HL-60 (cell line): ENCODE data around the gene UGT2B15.
"Not testable (repeated sequence)": the region's sequence is repeated elsewhere in the genome, so short reads cannot be mapped to it uniquely, and the experiment has no call there.

ENCODE experiments used
- DNase-seq, 2 experiments: peaks; one replicate each; pipeline ENCODE4 v3.0.0-alpha.2; 2010 to 2020; ENCODE audit warnings: low read depth in 1 of 2, low spot score in 1 of 2
- H3K27ac ChIP-seq: fragments of 250-450 bp; sonication (Bioruptor Pico); replicated peaks from 2 replicates; pipeline ENCODE4 v1.5.1; 2020; ENCODE audit warnings: mild to moderate bottlenecking, moderate library complexity
- H3K27me3 ChIP-seq: fragments of 250-450 bp; sonication (Bioruptor Pico); 2 replicates; pipeline ENCODE4 v1.5.1; 2021; ENCODE audit warnings: mild to moderate bottlenecking, moderate library complexity; ENCODE audit not compliant: insufficient read depth, poor library complexity, severe bottlenecking
- H3K4me3 ChIP-seq: replicated peaks from 2 replicates; pipeline ENCODE4 v1.5.1; 2011; ENCODE audit warnings: mild to moderate bottlenecking, control low read depth, low read length; ENCODE audit not compliant: insufficient read depth
- GABPA ChIP-seq: IDR thresholded peaks from 2 replicates; pipeline ENCODE4 v1.6.1; 2012; ENCODE audit warnings: low read depth
- POLR2AphosphoS5 ChIP-seq: IDR thresholded peaks from 2 replicates; pipeline ENCODE4 v1.6.1; 2012; ENCODE audit warnings: low read depth
- SPI1 ChIP-seq: IDR thresholded peaks from 2 replicates; pipeline ENCODE4 v1.6.1; 2012; ENCODE audit warnings: low read depth, mild to moderate bottlenecking, borderline replicate concordance
- long read RNA-seq: library from polyadenylated mRNA; unstranded; transcript quantifications from one replicate; pipeline ENCODE4 v2.0.0, GENCODE V29; 2020
- TF ChIP-seq, protein P1 (sequence below): IDR thresholded peaks from one replicate; pipeline ENCODE4 v1.5.1; 2011; ENCODE audit warnings: low read length, control low read depth, inconsistent platforms; ENCODE audit not compliant: insufficient read depth
- TF ChIP-seq, protein P2 (sequence below): IDR thresholded peaks from 2 replicates; pipeline ENCODE4 v1.6.1; 2012; ENCODE audit warnings: low read depth; ENCODE audit not compliant: insufficient replicate concordance

Gene UGT2B15
- long read RNA-seq, result 0 reads

DNA sequence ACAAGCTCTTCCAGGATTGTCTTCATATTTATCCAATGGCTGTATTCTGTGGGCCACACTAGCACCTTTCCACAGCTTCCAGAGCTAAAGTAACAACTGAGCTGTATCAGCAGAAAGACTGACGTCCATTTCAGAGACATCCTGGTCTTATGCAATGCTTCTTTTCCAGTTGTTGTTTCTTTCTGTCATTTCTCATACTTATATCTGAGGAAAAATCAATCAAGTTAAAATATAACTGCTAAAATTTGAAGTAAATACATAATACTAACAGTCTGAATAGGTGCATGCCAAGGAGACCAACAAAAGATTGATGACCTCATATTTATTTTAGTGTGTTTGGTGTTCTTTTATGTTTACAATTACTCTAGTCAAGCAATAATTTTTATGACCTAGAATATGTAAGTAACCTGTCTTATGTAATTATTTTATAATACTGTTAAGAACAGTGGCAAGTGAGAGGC lies at the start of gene UGT2B15:
TSS of gene UGT2B15 (minus strand) at position 174 of the 461 bp plus-strand sequence. CDS start at position 140, 34 bp downstream.
- H3K4me3 ChIP-seq, H3K27me3 ChIP-seq, DNase-seq, H3K27ac ChIP-seq: not testable (repeated sequence)

DNA sequence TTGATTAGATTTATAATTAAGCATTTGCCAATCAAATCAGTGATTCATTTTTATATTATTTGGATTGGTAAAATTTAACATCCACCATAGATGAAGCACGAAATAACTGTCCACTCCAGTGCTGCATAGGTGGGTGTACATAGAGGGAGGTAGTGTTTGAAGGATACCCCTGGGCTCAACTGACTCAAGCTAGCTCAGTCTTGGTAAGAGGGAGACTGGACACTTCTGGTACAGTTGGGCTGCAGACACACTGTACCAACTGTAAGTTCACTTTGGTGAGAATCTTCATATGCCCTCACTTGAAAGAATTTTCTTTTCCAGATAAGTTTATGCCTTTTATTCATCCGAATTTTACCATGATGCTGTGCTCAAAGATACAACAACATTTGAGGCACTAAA lies 48.6 kb upstream of the UGT2B15 start:
- TF ChIP-seq SPI1, result no peak
- no peak overlapping the region for H3K4me3 ChIP-seq
- no peak overlapping the region for H3K27ac ChIP-seq

DNA sequence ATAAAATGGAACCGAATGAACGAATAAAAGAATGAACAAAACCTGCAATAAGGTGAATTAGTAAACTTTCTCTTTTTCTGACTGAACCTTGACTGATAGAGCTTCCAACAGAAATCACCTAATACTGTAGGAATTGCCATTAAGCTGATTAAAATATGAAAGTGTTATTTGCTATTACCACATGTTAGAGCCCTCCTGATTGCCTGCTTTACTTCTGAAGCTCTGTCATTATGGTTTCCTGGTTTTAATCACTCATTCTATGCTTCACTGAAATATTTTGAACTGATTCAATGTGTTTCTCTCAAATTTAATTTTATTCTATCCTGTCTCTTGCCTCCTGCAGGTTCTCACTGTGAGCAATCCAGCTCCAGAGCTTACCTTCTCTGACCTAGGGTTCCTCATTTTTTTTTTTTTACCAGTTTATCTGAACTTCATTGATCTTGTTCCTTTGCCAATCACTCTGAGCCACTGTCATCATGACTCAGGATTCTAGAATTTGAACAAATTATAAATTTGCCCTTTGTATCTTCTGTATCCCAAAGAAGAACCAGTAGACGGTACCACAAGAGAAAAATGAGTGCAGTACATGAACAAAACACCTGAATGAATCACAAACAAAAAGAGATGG lies 48.1 kb upstream of the UGT2B15 start:
- Histone ChIP-seq H3K27me3 (no peaks in the 10 kb centered on the region), H3K27ac (no peak overlapping the region), H3K4me3 (no peak overlapping the region)
- TF ChIP-seq SPI1, result no peak
- no peak for TF ChIP-seq POLR2AphosphoS5
- TF ChIP-seq, protein P1, sequence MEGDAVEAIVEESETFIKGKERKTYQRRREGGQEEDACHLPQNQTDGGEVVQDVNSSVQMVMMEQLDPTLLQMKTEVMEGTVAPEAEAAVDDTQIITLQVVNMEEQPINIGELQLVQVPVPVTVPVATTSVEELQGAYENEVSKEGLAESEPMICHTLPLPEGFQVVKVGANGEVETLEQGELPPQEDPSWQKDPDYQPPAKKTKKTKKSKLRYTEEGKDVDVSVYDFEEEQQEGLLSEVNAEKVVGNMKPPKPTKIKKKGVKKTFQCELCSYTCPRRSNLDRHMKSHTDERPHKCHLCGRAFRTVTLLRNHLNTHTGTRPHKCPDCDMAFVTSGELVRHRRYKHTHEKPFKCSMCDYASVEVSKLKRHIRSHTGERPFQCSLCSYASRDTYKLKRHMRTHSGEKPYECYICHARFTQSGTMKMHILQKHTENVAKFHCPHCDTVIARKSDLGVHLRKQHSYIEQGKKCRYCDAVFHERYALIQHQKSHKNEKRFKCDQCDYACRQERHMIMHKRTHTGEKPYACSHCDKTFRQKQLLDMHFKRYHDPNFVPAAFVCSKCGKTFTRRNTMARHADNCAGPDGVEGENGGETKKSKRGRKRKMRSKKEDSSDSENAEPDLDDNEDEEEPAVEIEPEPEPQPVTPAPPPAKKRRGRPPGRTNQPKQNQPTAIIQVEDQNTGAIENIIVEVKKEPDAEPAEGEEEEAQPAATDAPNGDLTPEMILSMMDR, result no peak
- TF ChIP-seq GABPA, result no peak
- TF ChIP-seq, protein P2, sequence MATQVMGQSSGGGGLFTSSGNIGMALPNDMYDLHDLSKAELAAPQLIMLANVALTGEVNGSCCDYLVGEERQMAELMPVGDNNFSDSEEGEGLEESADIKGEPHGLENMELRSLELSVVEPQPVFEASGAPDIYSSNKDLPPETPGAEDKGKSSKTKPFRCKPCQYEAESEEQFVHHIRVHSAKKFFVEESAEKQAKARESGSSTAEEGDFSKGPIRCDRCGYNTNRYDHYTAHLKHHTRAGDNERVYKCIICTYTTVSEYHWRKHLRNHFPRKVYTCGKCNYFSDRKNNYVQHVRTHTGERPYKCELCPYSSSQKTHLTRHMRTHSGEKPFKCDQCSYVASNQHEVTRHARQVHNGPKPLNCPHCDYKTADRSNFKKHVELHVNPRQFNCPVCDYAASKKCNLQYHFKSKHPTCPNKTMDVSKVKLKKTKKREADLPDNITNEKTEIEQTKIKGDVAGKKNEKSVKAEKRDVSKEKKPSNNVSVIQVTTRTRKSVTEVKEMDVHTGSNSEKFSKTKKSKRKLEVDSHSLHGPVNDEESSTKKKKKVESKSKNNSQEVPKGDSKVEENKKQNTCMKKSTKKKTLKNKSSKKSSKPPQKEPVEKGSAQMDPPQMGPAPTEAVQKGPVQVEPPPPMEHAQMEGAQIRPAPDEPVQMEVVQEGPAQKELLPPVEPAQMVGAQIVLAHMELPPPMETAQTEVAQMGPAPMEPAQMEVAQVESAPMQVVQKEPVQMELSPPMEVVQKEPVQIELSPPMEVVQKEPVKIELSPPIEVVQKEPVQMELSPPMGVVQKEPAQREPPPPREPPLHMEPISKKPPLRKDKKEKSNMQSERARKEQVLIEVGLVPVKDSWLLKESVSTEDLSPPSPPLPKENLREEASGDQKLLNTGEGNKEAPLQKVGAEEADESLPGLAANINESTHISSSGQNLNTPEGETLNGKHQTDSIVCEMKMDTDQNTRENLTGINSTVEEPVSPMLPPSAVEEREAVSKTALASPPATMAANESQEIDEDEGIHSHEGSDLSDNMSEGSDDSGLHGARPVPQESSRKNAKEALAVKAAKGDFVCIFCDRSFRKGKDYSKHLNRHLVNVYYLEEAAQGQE, result no peak
- no peak for DNase-seq

More for the DNA sequence above, 48.6 kb upstream of the UGT2B15 start:
- no peak for DNase-seq
- H3K27me3 ChIP-seq, result no peaks in the 10 kb centered on the region

DNA sequence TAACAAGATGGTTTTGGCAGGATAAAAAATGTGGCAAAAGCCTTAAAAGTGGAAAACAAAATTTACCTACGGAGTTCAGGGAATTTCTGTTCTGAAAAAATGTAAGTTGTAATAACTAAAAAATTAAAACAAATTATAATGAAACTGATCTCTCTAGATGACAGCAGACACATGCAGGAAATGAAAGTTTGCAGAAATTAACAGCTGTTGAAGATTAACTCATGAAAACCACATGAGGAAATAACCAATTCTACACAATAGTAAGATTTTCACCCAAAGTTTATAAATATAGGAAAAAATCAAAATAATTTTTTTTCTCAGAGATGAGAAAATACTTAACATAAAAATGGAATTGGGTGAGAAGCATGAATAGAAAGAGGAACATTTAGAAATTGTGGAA lies 47.5 kb upstream of the UGT2B15 start:
- DNase-seq, result no peak
- H3K27ac ChIP-seq, result no peak overlapping the region
- TF ChIP-seq POLR2AphosphoS5 (no peak), GABPA (no peak), SPI1 (no peak)
- TF ChIP-seq, protein P1, result no peak
- TF ChIP-seq, protein P2, result no peak
- H3K27me3 ChIP-seq, result no peaks in the 10 kb centered on the region
- no peak overlapping the region for H3K4me3 ChIP-seq

DNA sequence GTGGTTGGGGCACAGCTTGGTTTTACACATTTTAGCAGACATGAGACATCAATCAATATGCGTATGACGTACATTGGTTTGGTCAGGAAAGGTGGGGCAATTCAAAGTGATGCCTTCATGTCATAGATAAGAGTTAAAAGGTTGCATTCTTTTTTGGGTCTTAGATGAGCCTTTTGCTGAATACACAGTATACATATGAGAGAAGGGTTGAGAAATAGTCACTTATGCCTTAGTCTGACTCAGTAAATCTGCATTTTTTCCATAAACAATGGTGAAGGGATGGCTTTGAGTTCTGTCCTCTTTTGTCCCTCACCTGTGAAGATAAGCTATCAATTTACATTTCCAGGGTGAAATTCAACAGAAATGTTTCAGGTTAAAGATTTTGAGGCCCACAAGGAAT lies 43.9 kb upstream of the UGT2B15 start:
- no peak for TF ChIP-seq GABPA
- no peak for DNase-seq
- Histone ChIP-seq H3K27me3 (no peaks in the 10 kb centered on the region), H3K4me3 (no peak overlapping the region), H3K27ac (no peak overlapping the region)
